Mammary epithelial cell (primary cell): ENCODE results near the gene FGF12.

Source experiments
- CTCF ChIP-seq, 2 donors: IDR thresholded peaks in 1 of 2; conservative IDR thresholded peaks in 1 of 2; 2 replicates each; pipeline ENCODE4 v1.5.1; 2011 to 2012; ENCODE audit warnings: inconsistent platforms in 2 of 2, low read length in 2 of 2, mild to moderate bottlenecking in 2 of 2, control low read depth in 1 of 2, low read depth in 1 of 2; ENCODE audit not compliant: insufficient read depth in 1 of 2; ENCODE audit errors: extremely low read depth in 1 of 2
- EZH2 ChIP-seq: IDR thresholded peaks from 2 replicates; pipeline ENCODE4 v1.6.1; 2012; ENCODE audit warnings: low read length, inconsistent platforms, borderline replicate concordance

- TF ChIP-seq CTCF (conservative IDR thresholded peaks at IDR 0.05 in 1 of 2, IDR thresholded peaks at IDR 0.05 in 1 of 2; ENCODE audit: extremely low read depth in 1 of 2, insufficient read depth in 1 of 2, low read depth in 1 of 2, low read length in 2 of 2) (no peak), EZH2 (no peak)
Observed at GRCh38 chr3:192481638-192482037, 245.7 kb downstream of the FGF12 start.
